GM23338 (cell line): ENCODE results near the gene TMEM11. TPM values are rescaled to one million over a fixed set of nuclear protein-coding genes. Genes with fewer than 3 reads are reported as not detected.

Source experiments
- ATAC-seq: fragments of 200-7000 bp; cut with Tn5 transposase; 3 replicates; pipeline ENCODE4 v1.9.1; 2020
- DNase-seq: peaks from one replicate; pipeline ENCODE4 v3.0.0-alpha.2; 2015; ENCODE audit warnings: low spot score
- H2AFZ ChIP-seq: fragments of 200-600 bp; sonication (generic); 2 replicates; pipeline ENCODE4 v1.8.0; 2016; ENCODE audit warnings: antibody characterized with exemption, mild to moderate bottlenecking, moderate library complexity
- H3F3A ChIP-seq: fragments of 200-600 bp; sonication (generic); replicated peaks from 2 replicates; pipeline ENCODE4 v1.8.0; 2017; ENCODE audit warnings: antibody characterized with exemption, mixed run types, low read depth
- H3K27ac ChIP-seq: fragments of 200-600 bp; sonication (generic); 2 replicates; pipeline ENCODE4 v1.6.1; 2016; ENCODE audit warnings: low read depth
- H3K27me3 ChIP-seq: fragments of 200-600 bp; sonication (generic); 2 replicates; pipeline ENCODE4 v1.8.0; 2016; ENCODE audit warnings: mild to moderate bottlenecking, mixed run types, moderate library complexity; ENCODE audit not compliant: insufficient read depth
- H3K36me3 ChIP-seq: fragments of 200-600 bp; sonication (generic); 2 replicates; pipeline ENCODE4 v1.8.0; 2016; ENCODE audit warnings: mild to moderate bottlenecking; ENCODE audit not compliant: insufficient read depth
- H3K4me1 ChIP-seq: fragments of 200-600 bp; sonication (generic); 2 replicates; pipeline ENCODE4 v1.8.0; 2016; ENCODE audit warnings: mild to moderate bottlenecking, moderate library complexity; ENCODE audit not compliant: insufficient read depth
- H3K4me2 ChIP-seq: fragments of 200-600 bp; sonication (generic); 2 replicates; pipeline ENCODE4 v1.7.1; 2017; ENCODE audit warnings: mixed run types
- H3K4me3 ChIP-seq: fragments of 200-600 bp; sonication (generic); 2 replicates; pipeline ENCODE4 v1.6.1; 2016; ENCODE audit warnings: mixed run types
- H3K79me2 ChIP-seq: fragments of 200-600 bp; sonication (generic); replicated peaks from 2 replicates; pipeline ENCODE4 v1.8.0; 2017; ENCODE audit warnings: mild to moderate bottlenecking; ENCODE audit not compliant: insufficient read depth
- H3K9me2 ChIP-seq: fragments of 200-600 bp; sonication (generic); 2 replicates; pipeline ENCODE4 v1.8.0; 2017; ENCODE audit not compliant: insufficient read depth
- H4K20me1 ChIP-seq: fragments of 200-600 bp; sonication (generic); replicated peaks from 2 replicates; pipeline ENCODE4 v1.8.0; 2017; ENCODE audit warnings: mild to moderate bottlenecking; ENCODE audit not compliant: insufficient read depth
- H3K27ac Mint-ChIP-seq: 2 replicates; pipeline ENCODE4 v1.8.0; 2020; ENCODE audit warnings: inconsistent platforms, mild to moderate bottlenecking, moderate library complexity, mixed read lengths
- H3K27me3 Mint-ChIP-seq: 3 replicates; pipeline ENCODE4 v1.8.0; 2022; ENCODE audit warnings: low read depth, mild to moderate bottlenecking, moderate library complexity, mixed read lengths, inconsistent platforms; ENCODE audit not compliant: insufficient read depth, poor library complexity
- H3K36me3 Mint-ChIP-seq: 3 replicates; pipeline ENCODE4 v1.8.0; 2021; ENCODE audit warnings: low read depth, mild to moderate bottlenecking, inconsistent platforms, moderate library complexity, mixed read lengths
- H3K4me1 Mint-ChIP-seq: 3 replicates; pipeline ENCODE4 v1.8.0; 2020; ENCODE audit warnings: mild to moderate bottlenecking, inconsistent platforms, mixed read lengths
- H3K4me3 Mint-ChIP-seq: 3 replicates; pipeline ENCODE4 v1.8.0; 2021; ENCODE audit warnings: moderate library complexity, mild to moderate bottlenecking, inconsistent platforms, mixed read lengths
- H3K9me3 Mint-ChIP-seq: 3 replicates; pipeline ENCODE4 v1.8.0; 2020; ENCODE audit warnings: moderate library complexity, mild to moderate bottlenecking, inconsistent platforms, mixed read lengths
- CTCF ChIP-seq, 2 experiments: fragments of 200-600 bp in 1 of 2; sonication (generic) in 1 of 2; conservative IDR thresholded peaks; 2 replicates each; pipeline versions ENCODE4 v1.5.1 to v1.6.1; 2016 to 2017; ENCODE audit warnings: antibody characterized with exemption in 2 of 2, low read depth in 2 of 2, mild to moderate bottlenecking in 2 of 2, moderate library complexity in 1 of 2
- ETS1 ChIP-seq: IDR thresholded peaks from 2 replicates; pipeline ENCODE4 v1.6.1; 2016; ENCODE audit warnings: antibody characterized with exemption
- EZH2 ChIP-seq: fragments of 200-600 bp; sonication (generic); IDR thresholded peaks from one replicate; pipeline ENCODE4 v1.8.0; 2017; ENCODE audit warnings: antibody characterized with exemption, mild to moderate bottlenecking, low read depth; ENCODE audit not compliant: unreplicated experiment
- EZH2phosphoT487 ChIP-seq: fragments of 200-600 bp; sonication (generic); IDR thresholded peaks from one replicate; pipeline ENCODE4 v1.8.1; 2018; ENCODE audit warnings: antibody characterized with exemption; ENCODE audit not compliant: unreplicated experiment
- JUNB ChIP-seq: IDR thresholded peaks from one replicate; pipeline ENCODE4 v1.6.1; 2016; ENCODE audit warnings: antibody characterized with exemption; ENCODE audit not compliant: unreplicated experiment
- NANOG ChIP-seq: IDR thresholded peaks from 2 replicates; pipeline ENCODE4 v1.6.1; 2016; ENCODE audit warnings: antibody characterized with exemption, borderline replicate concordance
- POLR2AphosphoS5 ChIP-seq: IDR thresholded peaks from 2 replicates; pipeline ENCODE4 v1.6.1; 2016; ENCODE audit warnings: antibody characterized with exemption, low read depth
- REST ChIP-seq: IDR thresholded peaks from one replicate; pipeline ENCODE4 v1.6.1; 2018; ENCODE audit warnings: antibody characterized with exemption; ENCODE audit not compliant: unreplicated experiment
- STAT1 ChIP-seq: IDR thresholded peaks from one replicate; pipeline ENCODE4 v1.6.1; 2016; ENCODE audit warnings: antibody characterized with exemption; ENCODE audit not compliant: unreplicated experiment
- ZNF114 ChIP-seq: fragments of 250-450 bp; sonication (Bioruptor Pico); IDR thresholded peaks from 2 replicates; pipeline ENCODE4 v1.5.0; 2020; ENCODE audit warnings: mild to moderate bottlenecking, moderate library complexity
- ZNF331 ChIP-seq: fragments of 250-450 bp; sonication (Bioruptor Pico); IDR thresholded peaks from 2 replicates; pipeline ENCODE4 v1.5.0; 2020; ENCODE audit warnings: low read depth, mild to moderate bottlenecking, moderate library complexity
- ZNF462 ChIP-seq: fragments of 250-450 bp; sonication (Bioruptor Pico); IDR thresholded peaks from 2 replicates; pipeline ENCODE4 v1.5.0; 2020; ENCODE audit warnings: mild to moderate bottlenecking, moderate library complexity
- polyA plus RNA-seq: library from polyadenylated mRNA; unstranded; fragments of >200 nt; fragmentation: Nextera tagmentation; extraction: Ambion mirVana; gene quantifications from 2 replicates; pipeline ENCODE4 v1.2.1, GENCODE V29; 2016
- total RNA-seq: library from RNA; depleted of rRNA; stranded (reverse); fragments of >200 nt; shearing (Covaris generic); gene quantifications from 2 replicates; pipeline ENCODE4 v1.2.3, GENCODE V29; 2014

Gene TMEM11
- total and polyA plus RNA-seq, 2 experiments from 2014 or later = 38.5 to 90.2 TPM

GRCh38 chr17:21242780-21243515 lies 29.0 kb upstream of the TMEM11 start:
- Histone ChIP-seq H3K4me3 (no peak overlapping the region), H3F3A (peaks cover 3% of the 10 kb centered on the region; the same call in 1 of the 2 replicates), H3K4me1 (peaks cover 10% of the 10 kb centered on the region), H4K20me1 (no peaks in the 10 kb centered on the region; the same call in 1 of the 2 replicates), H3K27me3 (no peaks in the 10 kb centered on the region), H3K27ac (no peak overlapping the region), H3K9me2 (no peaks in the 10 kb centered on the region), H3K79me2 (no peaks in the 10 kb centered on the region), H3K4me2 (no peak overlapping the region), H3K36me3 (no peaks in the 10 kb centered on the region), H2AFZ (no peak overlapping the region)
- DNase-seq = no peak
- Mint-ChIP-seq H3K36me3 (no peaks in the 10 kb centered on the region; the same call in 2 of the 3 replicates), H3K27me3 (peaks cover 1% of the 10 kb centered on the region), H3K4me3 (no peak overlapping the region), H3K9me3 (no peaks in the 10 kb centered on the region; the same call in 2 of the 3 replicates), H3K27ac (no peak overlapping the region), H3K4me1 (peaks cover 20% of the 10 kb centered on the region)
- TF ChIP-seq ZNF331 (CRISPR knock-in tag) = no peak
- TF ChIP-seq STAT1 = no peak
- TF ChIP-seq ZNF114 (CRISPR knock-in tag) = no peak
- TF ChIP-seq ZNF462 (CRISPR knock-in tag) = no peak
- no peak for TF ChIP-seq POLR2AphosphoS5
- TF ChIP-seq NANOG = no peak
- TF ChIP-seq JUNB = no peak
- no peak for TF ChIP-seq CTCF (conservative IDR thresholded peaks at IDR 0.05; ENCODE audit: low read depth in 2 of 2)
- TF ChIP-seq REST = no peak
- no peak for TF ChIP-seq EZH2phosphoT487
- TF ChIP-seq ETS1 = no peak
- no peak for TF ChIP-seq EZH2
- ATAC-seq = no peak
